GM18867 (cell line): Measurements from ENCODE around the gene CD14.
"Not testable (repeated sequence)": the region's sequence is repeated elsewhere in the genome, so short reads cannot be mapped to it uniquely, and the experiment has no call there.

Experiments
- ATAC-seq: cut with Tn5 transposase; IDR thresholded peaks from one replicate; pipeline ENCODE4 v1.9.1; 2021; ENCODE audit warnings: mild to moderate bottlenecking, moderate library complexity; ENCODE audit not compliant: unreplicated experiment

Gene CD14

DNA sequence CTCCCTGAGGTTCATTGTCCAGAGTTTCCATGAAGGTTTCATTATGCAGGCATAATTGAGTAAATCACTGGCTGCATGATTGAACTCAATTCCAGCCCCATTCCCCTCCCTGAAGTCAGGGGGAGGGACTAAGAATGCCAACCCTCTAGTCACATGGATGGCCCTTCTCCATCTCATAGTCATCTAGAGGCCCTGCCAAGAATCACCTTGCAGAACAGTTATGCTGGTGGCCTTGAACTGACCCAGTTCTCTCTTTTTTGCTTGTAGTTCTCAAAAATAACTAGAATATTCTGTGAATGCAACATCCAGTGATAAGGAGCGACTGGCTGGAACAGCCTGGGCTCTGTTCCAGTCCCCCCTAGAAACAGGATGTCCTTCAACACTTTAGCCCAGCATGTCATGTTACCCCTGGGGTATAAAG, 36.6 kb downstream of the CD14 start:
- no peak for ATAC-seq

DNA sequence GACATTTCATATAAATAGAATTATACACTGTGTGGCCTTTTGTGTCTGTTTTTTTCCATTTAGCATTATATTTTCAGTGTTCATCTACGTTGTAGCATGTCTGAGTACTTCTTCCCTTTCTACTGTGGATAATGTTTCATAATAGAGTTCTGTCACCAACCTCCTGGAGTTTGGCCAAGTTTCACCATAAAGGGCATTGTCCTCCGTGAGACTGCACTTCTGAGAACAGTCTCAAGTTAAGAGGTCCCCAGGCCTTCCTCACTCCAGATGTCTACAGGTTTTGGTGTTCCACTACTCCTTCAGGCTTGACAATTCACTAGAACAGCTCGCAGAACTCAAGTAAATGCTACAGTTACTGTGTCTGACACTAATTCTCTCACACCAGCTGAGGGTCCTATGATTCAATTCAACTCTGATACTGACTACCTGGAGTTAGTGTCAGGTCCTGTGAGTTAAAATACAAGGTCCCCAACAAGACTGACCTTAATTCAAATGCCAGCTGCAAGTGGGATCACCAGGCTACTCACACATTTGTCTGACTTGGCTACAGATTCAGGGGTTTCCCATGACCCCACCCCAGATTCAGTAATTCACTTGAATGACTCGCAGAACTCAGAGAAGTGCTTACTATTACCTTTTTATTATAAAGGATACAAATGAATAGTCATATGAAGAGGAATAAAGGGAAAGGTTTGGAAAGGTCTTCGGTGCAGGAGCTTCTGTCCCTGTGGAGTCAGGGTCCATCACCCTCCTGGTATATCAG, 37.3 kb downstream of the CD14 start:
- no peak for ATAC-seq

- ATAC-seq: no peak
Measured at GRCh38 chr5:140594169-140594568, 38.8 kb downstream of the CD14 start.

DNA sequence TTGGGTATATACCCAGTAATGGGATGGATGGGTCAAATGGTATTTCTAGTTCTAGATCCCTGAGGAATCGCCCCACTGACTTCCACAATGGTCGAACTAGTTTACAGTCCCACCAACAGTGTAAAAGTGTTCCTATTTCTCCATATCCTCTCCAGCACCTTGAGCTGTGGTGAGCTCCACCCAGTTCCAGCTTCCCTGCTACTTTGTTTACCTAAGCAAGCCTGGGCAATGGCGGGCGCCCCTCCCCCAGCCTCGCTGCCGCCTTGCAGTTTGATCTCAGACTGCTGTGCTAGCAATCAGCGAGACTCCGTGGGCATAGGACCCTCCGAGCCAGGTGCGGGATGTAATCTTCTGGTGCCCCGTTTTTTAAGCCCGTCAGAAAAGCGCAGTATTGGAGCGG, 39.9 kb downstream of the CD14 start:
- ATAC-seq: not testable (repeated sequence)

GRCh38 chr5:140591747-140592372, 41.1 kb downstream of the CD14 start:
- no peak for ATAC-seq

DNA sequence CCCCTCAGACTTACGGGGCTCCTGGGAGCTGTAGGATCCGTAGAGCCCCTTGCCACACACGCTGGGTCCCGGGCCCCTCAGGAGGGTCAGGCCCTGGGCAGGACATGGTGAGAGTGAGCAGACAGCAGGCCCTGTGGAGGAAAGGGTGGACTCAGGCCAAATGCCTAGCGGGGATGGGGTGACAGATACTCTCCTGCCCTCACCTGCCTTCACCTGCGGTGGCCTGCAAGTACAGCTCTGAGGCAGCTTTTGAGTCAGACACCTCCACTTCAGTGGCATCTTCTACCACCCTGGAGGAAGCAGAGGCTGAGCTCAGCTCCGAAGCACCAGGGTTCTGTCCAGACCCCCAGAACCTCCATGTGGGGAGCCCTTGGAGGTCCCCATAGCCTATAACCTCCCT, 42.1 kb downstream of the CD14 start:
- ATAC-seq: no peak

DNA sequence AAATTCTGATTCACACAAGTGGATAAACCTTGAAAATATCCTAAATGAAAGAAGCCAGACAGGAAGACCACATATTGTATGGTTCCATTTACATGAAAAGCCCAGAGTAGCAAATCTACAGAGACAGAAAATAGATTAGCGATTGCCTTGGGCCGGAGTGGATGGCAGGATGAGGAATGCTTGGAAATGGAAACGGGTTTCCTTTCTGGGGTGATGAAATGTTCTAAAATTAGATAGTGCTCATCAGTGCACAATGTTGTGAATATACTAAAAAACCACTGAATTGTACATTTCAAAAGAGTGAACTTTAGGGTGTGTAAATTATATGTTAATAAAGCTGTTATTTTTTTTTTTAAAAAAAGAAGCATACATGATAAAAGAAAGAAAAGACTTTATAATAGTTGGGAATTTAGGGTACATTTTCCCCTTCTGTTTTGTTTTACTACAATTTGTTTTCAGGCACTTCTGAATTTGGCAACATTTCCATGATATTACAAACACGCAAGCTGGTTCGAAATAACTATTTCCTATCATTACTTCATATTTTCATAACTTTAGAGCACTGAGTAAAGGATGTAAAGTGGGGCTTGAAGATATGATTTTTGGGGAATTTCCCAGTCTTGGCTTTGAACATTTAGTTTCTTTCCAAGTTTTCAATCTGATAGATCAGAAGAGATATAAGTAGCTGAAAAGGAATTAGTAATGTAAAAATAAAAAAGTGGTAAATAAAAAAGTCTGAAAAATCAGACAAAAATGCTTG, 44.5 kb downstream of the CD14 start:
- ATAC-seq: no peak

DNA sequence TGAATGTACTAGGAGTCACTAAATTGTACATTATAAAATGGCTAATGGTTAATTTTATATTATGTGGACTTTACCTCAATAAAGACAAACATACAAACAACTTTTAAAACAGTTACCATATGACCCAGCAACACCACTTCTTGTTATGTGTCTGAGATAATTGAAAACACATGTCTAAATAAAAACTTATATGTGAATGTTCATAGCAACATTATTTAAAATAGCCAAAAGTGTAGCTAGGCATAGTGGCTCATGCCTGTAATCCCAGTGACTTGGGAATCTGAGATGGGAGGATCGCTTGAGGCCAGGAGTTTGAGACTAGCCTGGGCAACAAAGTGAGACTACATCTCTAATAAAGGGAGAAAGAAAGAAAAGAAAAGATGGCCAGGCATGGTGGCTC, 45.5 kb downstream of the CD14 start:
- ATAC-seq: no peak
